HepG2 (cell line): Measurements from ENCODE around the gene UST. TPM values are rescaled to one million over a fixed set of nuclear protein-coding genes. Genes with fewer than 3 reads are reported as not detected.

Experiments
- ATAC-seq: fragments of 200-7000 bp; cut with Tn5 transposase; 3 replicates; pipeline ENCODE4 v1.9.1; 2020; ENCODE audit warnings: mild to moderate bottlenecking, moderate library complexity
- BruUV-seq: library from RNA; stranded (reverse); fragments of 400-500 nt; replicated peaks from 2 replicates; lab custom pipeline; 2021; lab: Mats Ljungman, UMichigan
- CTCF ChIA-PET: fragments of 300-600 bp; formaldehyde crosslinking; extraction: SDS; loops from one replicate; lab custom pipeline; 2021; ENCODE audit warnings: low total read pairs, inconsistent platforms, low intra/inter-chr PET ratio; lab: Yijun Ruan, JAX
- POLR2A ChIA-PET: fragments of 350-600 bp; sonication (Branson Sonifier 250); formaldehyde crosslinking; loops from one replicate; lab custom pipeline; 2020; ENCODE audit warnings: antibody characterized with exemption, inconsistent platforms; lab: Yijun Ruan, JAX
- DNase-seq: peaks from one replicate; pipeline ENCODE4 v3.0.0-alpha.2; 2015; ENCODE audit warnings: low spot score
- FAIRE-seq: peaks from 3 replicates; lab custom pipeline; 2011; peaks lifted over from hg19 to GRCh38; lab: Jason Lieb, UNC
- H2AFZ ChIP-seq: one replicate; pipeline ENCODE4 v1.6.1; 2011; ENCODE audit warnings: low read length, inconsistent platforms
- H3K27ac ChIP-seq: fragments of 300-600 bp; 3 replicates; pipeline ENCODE4 v1.8.0; 2011; ENCODE audit warnings: mixed run types, mild to moderate bottlenecking, mixed read lengths, low read length, inconsistent platforms; ENCODE audit not compliant: insufficient read depth; ENCODE audit errors: extremely low read length
- H3K27me3 ChIP-seq, 2 experiments: fragments of 200-600 bp in 1 of 2; 2 replicates in 1 of 2; 3 replicates in 1 of 2; pipeline versions ENCODE4 v1.6.0 to v1.8.0; 2011; ENCODE audit warnings: low read length in 2 of 2, mild to moderate bottlenecking in 2 of 2, moderate library complexity in 2 of 2, inconsistent platforms in 1 of 2; ENCODE audit not compliant: insufficient read depth in 2 of 2, control insufficient read depth in 1 of 2
- H3K36me3 ChIP-seq, 2 experiments: fragments of 200-600 bp in 1 of 2; replicated peaks in 1 of 2; 2 replicates in 1 of 2; 3 replicates in 1 of 2; pipeline versions ENCODE4 v1.5.1 to v1.8.0; 2011; ENCODE audit warnings: low read length in 2 of 2, inconsistent platforms in 1 of 2; ENCODE audit not compliant: insufficient read depth in 2 of 2, control insufficient read depth in 1 of 2
- H3K4me1 ChIP-seq: 2 replicates; pipeline ENCODE4 v1.5.1; 2012; ENCODE audit warnings: low read length, inconsistent platforms; ENCODE audit not compliant: insufficient read depth
- H3K4me2 ChIP-seq: 2 replicates; pipeline ENCODE4 v1.6.0; 2011; ENCODE audit warnings: low read depth, low read length, inconsistent platforms
- H3K4me3 ChIP-seq, 3 experiments: fragments of 200-600 bp in 1 of 3; sonication (generic), shearing (Covaris generic) in 1 of 3; replicated peaks in 1 of 3; 2 replicates each; pipeline ENCODE4 v1.5.1; 2011 to 2016; ENCODE audit warnings: low read length in 3 of 3, inconsistent platforms in 2 of 3, low read depth in 2 of 3, mild to moderate bottlenecking in 2 of 3, control low read depth in 1 of 3, mixed read lengths in 1 of 3; ENCODE audit not compliant: insufficient read depth in 1 of 3
- H3K79me2 ChIP-seq: one replicate; pipeline ENCODE4 v1.6.1; 2011; ENCODE audit warnings: low read length, inconsistent platforms; ENCODE audit not compliant: insufficient read depth
- H3K9ac ChIP-seq: 2 replicates; pipeline ENCODE4 v1.6.0; 2011; ENCODE audit warnings: mild to moderate bottlenecking, low read depth, low read length, inconsistent platforms; ENCODE audit not compliant: insufficient read depth
- H3K9me3 ChIP-seq: 2 replicates; pipeline ENCODE4 v1.5.1; 2012; ENCODE audit warnings: mild to moderate bottlenecking, low read length
- H4K20me1 ChIP-seq: 2 replicates; pipeline ENCODE4 v1.6.0; 2011; ENCODE audit warnings: inconsistent platforms, mild to moderate bottlenecking, low read length, moderate library complexity; ENCODE audit not compliant: insufficient read depth
- MAFF ChIP-seq: IDR thresholded peaks from 2 replicates; pipeline ENCODE4 v1.6.1; 2011; ENCODE audit warnings: low read depth, low read length, improper control_type of control experiment
- MAFK ChIP-seq, 2 experiments: IDR thresholded peaks in 1 of 2; conservative IDR thresholded peaks in 1 of 2; 2 replicates each; pipeline ENCODE4 v1.6.1; 2011; ENCODE audit warnings: improper control_type of control experiment in 2 of 2, low read length in 2 of 2
- MIXL1 ChIP-seq: IDR thresholded peaks from 2 replicates; pipeline ENCODE4 v1.6.1; 2016
- NCOR1 ChIP-seq: fragments of 200-600 bp; sonication (generic); IDR thresholded peaks from 2 replicates; pipeline ENCODE4 v1.7.0; 2017; ENCODE audit warnings: antibody characterized with exemption, low read length, borderline replicate concordance
- THAP9 ChIP-seq: sonication (generic); formaldehyde crosslinking; IDR thresholded peaks from 2 replicates; pipeline ENCODE4; 2020; ENCODE audit warnings: missing genetic modification reagents, mild to moderate bottlenecking, borderline replicate concordance
- ZKSCAN5 ChIP-seq: sonication (generic); formaldehyde crosslinking; IDR thresholded peaks from 2 replicates; pipeline ENCODE4 v1.5.1; 2020; ENCODE audit warnings: mild to moderate bottlenecking, missing genetic modification reagents
- ZNF550 ChIP-seq: sonication (generic); formaldehyde crosslinking; IDR thresholded peaks from 2 replicates; pipeline ENCODE4 v1.4.0; 2020; ENCODE audit warnings: mild to moderate bottlenecking, missing genetic modification reagents, borderline replicate concordance
- ZNF574 ChIP-seq: sonication (generic); formaldehyde crosslinking; IDR thresholded peaks from 2 replicates; pipeline ENCODE4 v1.4.0; 2020; ENCODE audit warnings: missing genetic modification reagents
- ZSCAN5A ChIP-seq: sonication (generic); formaldehyde crosslinking; IDR thresholded peaks from 2 replicates; pipeline ENCODE4 v1.8.0; 2022; ENCODE audit warnings: mild to moderate bottlenecking, missing genetic modification reagents, borderline replicate concordance
- WGBS: methylation state at CpG from one replicate; pipeline ENCODE4 v1.1.6; 2017; ENCODE audit warnings: low lambda C conversion rate; 5-methylcytosine and 5-hydroxymethylcytosine counted together
- in situ Hi-C: cut with HindIII; loops from 2 replicates; pipeline ENCODE4 v1.10.0; 2017; ENCODE audit warnings: low pct_unique_long_range_greater_than_20kb; ENCODE audit not compliant: extremely low pct_ligation_motif_present
- intact Hi-C: fragments of 100-400 bp; cut with micrococcal nuclease; formaldehyde crosslinking; loops from one replicate; pipeline ENCODE4 v1.10.0; 2022; ENCODE audit not compliant: unreplicated experiment
- polyA plus RNA-seq, 8 experiments: library from polyadenylated mRNA; depleted of rRNA in 3 of 8; stranded (reverse) in 7 of 8; unstranded in 1 of 8; fragments of >200 nt; fragmentation: Illumina TruSeq in 4 of 8; extraction: Trizol in 4 of 8; gene quantifications; 2 replicates each; pipeline versions ENCODE4 v1.2.1 to v1.2.3, GENCODE V29; 2011 to 2016; ENCODE audit warnings: low read depth in 4 of 8, missing spikeins in 1 of 8, mixed read lengths in 1 of 8; ENCODE audit not compliant: insufficient read depth in 1 of 8
- total RNA-seq, 5 experiments: library from RNA; depleted of rRNA; stranded (reverse); fragments of >200 nt; fragmentation: Illumina TruSeq; extraction: Trizol; gene quantifications; 2 replicates each; pipeline ENCODE4 v1.2.3, GENCODE V29; 2016; ENCODE audit warnings: low read depth in 1 of 5

The UST gene
- total and polyA plus RNA-seq, 2 of the 13 experiments (the other 11 are each of a cell fraction or from before 2014, with no cell fraction given): 0.27 TPM; not detected in 1

GRCh38 chr6:148824960-148825359 is 78.1 kb downstream of the UST start (continued):
- TF ChIP-seq MIXL1: no peak
- no peak for TF ChIP-seq THAP9
- TF ChIP-seq ZSCAN5A (CRISPR knock-in tag): no peak
- no peak for TF ChIP-seq ZNF574

GRCh38 chr6:148825492-148825891 is 78.7 kb downstream of the UST start:
- no peaks in the 10 kb centered on the region for H3K36me3 ChIP-seq
- ATAC-seq: no peak
- H3K4me3 ChIP-seq: no peak overlapping the region
- TF ChIP-seq NCOR1: no peak
- peak; percentile 49; the same call in 1 of the 2 replicates for TF ChIP-seq MAFF
- TF ChIP-seq MAFK (conservative IDR thresholded peaks at IDR 0.05 in 1 of 2, IDR thresholded peaks at IDR 0.05 in 1 of 2; ENCODE audit: low read length in 2 of 2): peak; percentile 48 to 65
- no peak for TF ChIP-seq ZNF550
- no peak for TF ChIP-seq ZKSCAN5
- intact Hi-C loops (no loop called here), in situ Hi-C loops (no loop called here)
- ChIA-PET POLR2A (no interaction called here), CTCF (no interaction called here)
- H4K20me1 ChIP-seq: no peaks in the 10 kb centered on the region
- no TSS peak for BruUV-seq
- no peak for FAIRE-seq
- H3K9me3 ChIP-seq: no peaks in the 10 kb centered on the region
- H2AFZ ChIP-seq: no peak overlapping the region
- no peak overlapping the region for H3K4me2 ChIP-seq
- H3K79me2 ChIP-seq: no peaks in the 10 kb centered on the region
- 0% methylated on average over 2 of the region's 2 CpGs for WGBS
- no peak for DNase-seq
- H3K9ac ChIP-seq: no peak overlapping the region
- H3K27me3 ChIP-seq: no peaks in the 10 kb centered on the region
- H3K4me1 ChIP-seq: no peaks in the 10 kb centered on the region
- H3K27ac ChIP-seq: no peak overlapping the region
